ENCODE data around the gene STIP1. TPM values are rescaled to one million over a fixed set of nuclear protein-coding genes. Genes with fewer than 3 reads are reported as not detected.
"Not testable (repeated sequence)": the region's sequence is repeated elsewhere in the genome, so short reads cannot be mapped to it uniquely, and the experiment has no call there.

Gene STIP1
- total RNA-seq, 1 donor from 2014 or later = 111 TPM

- no peak for DNase-seq (ENCODE audit: low read depth in 2 of 2)
These were observed 28.2 kb upstream of the STIP1 start for GRCh38 chr11:64157631-64158394.

GRCh38 chr11:64161037-64161436 is 24.9 kb upstream of the STIP1 start:
- no peak for DNase-seq (ENCODE audit: low read depth in 2 of 2)

- not testable (repeated sequence) for DNase-seq (ENCODE audit: low read depth in 2 of 2)
These were observed 23.2 kb upstream of the STIP1 start for GRCh38 chr11:64162769-64163168.

- no peak for DNase-seq (ENCODE audit: low read depth in 2 of 2)
These were observed 22.0 kb upstream of the STIP1 start for GRCh38 chr11:64163951-64164350.

- DNase-seq (ENCODE audit: low read depth in 2 of 2) = no peak
These were observed 21.3 kb upstream of the STIP1 start for GRCh38 chr11:64164392-64165312.

GRCh38 chr11:64165481-64165841 is 20.5 kb upstream of the STIP1 start:
- peak in 1 of 2 donors; percentile 27 for DNase-seq (ENCODE audit: low read depth in 2 of 2)

- DNase-seq (ENCODE audit: low read depth in 2 of 2) = peak; percentile 79 to 90
These were observed 19.9 kb upstream of the STIP1 start, which contains the start of gene MACROD1 for GRCh38 chr11:64165842-64166635. TSS of gene MACROD1 (minus strand) at chr11:64166113. CDS start at chr11:64165994, 119 bp downstream.

GRCh38 chr11:64170419-64170818 is 15.6 kb upstream of the STIP1 start:
- no peak for DNase-seq (ENCODE audit: low read depth in 2 of 2)

GRCh38 chr11:64173616-64174355 is 12.2 kb upstream of the STIP1 start:
- DNase-seq (ENCODE audit: low read depth in 2 of 2) = no peak

GRCh38 chr11:64176751-64177150 is 9.2 kb upstream of the STIP1 start:
- DNase-seq (ENCODE audit: low read depth in 2 of 2) = no peak

- no peak for DNase-seq (ENCODE audit: low read depth in 2 of 2)
These were observed 7.8 kb upstream of the STIP1 start for GRCh38 chr11:64178203-64178602.

GRCh38 chr11:64178951-64179639 is 6.9 kb upstream of the STIP1 start:
- no peak for DNase-seq (ENCODE audit: low read depth in 2 of 2)

GRCh38 chr11:64180891-64181290 is 5.1 kb upstream of the STIP1 start:
- DNase-seq (ENCODE audit: low read depth in 2 of 2) = no peak

- DNase-seq (ENCODE audit: low read depth in 2 of 2) = peak; percentile 92 to 96
These were observed 4.2 kb upstream of the STIP1 start for GRCh38 chr11:64181506-64182411.

- DNase-seq (ENCODE audit: low read depth in 2 of 2) = no peak
These were observed 2.1 kb upstream of the STIP1 start for GRCh38 chr11:64183890-64184289.

GRCh38 chr11:64185175-64185692 is 737 bp upstream of the STIP1 start:
- DNase-seq (ENCODE audit: low read depth in 2 of 2) = peak; percentile 91 to 93

GRCh38 chr11:64186492-64187165 is 658 bp downstream of the STIP1 start:
- peak; percentile 23 to 34 for DNase-seq (ENCODE audit: low read depth in 2 of 2)

GRCh38 chr11:64192434-64192833 is 6.5 kb downstream of the STIP1 start:
- DNase-seq (ENCODE audit: low read depth in 2 of 2) = no peak

Data from lung microvascular endothelial cell (primary cell).